BE2C (cell line): ENCODE measurements around the gene SPIRE2.
"Not testable (repeated sequence)": the region's sequence is repeated elsewhere in the genome, so short reads cannot be mapped to it uniquely, and the experiment has no call there.

Source experiments
- DNase-seq: peaks from one replicate; pipeline ENCODE4 v3.0.0-alpha.2; 2020
- H3K27me3 ChIP-seq: fragments of 250-450 bp; sonication (Bioruptor Pico); 2 replicates; pipeline ENCODE4 v1.5.1; 2020; ENCODE audit warnings: mild to moderate bottlenecking
- H3K36me3 ChIP-seq: fragments of 250-450 bp; sonication (Bioruptor Pico); 2 replicates; pipeline ENCODE4 v1.5.1; 2020; ENCODE audit warnings: mild to moderate bottlenecking
- H3K4me1 ChIP-seq: fragments of 250-450 bp; sonication (Bioruptor Pico); 2 replicates; pipeline ENCODE4 v1.5.1; 2020
- H3K4me3 ChIP-seq: 2 replicates; pipeline ENCODE4 v1.5.1; 2011; ENCODE audit warnings: low read depth, low read length
- H3K9me3 ChIP-seq: fragments of 250-450 bp; sonication (Bioruptor Pico); 2 replicates; pipeline ENCODE4 v1.5.1; 2020
- TF ChIP-seq, protein P1 (sequence below): IDR thresholded peaks from 2 replicates; pipeline ENCODE4 v1.5.1; 2012; ENCODE audit warnings: mild to moderate bottlenecking, low read depth, low read length

SPIRE2 gene

DNA sequence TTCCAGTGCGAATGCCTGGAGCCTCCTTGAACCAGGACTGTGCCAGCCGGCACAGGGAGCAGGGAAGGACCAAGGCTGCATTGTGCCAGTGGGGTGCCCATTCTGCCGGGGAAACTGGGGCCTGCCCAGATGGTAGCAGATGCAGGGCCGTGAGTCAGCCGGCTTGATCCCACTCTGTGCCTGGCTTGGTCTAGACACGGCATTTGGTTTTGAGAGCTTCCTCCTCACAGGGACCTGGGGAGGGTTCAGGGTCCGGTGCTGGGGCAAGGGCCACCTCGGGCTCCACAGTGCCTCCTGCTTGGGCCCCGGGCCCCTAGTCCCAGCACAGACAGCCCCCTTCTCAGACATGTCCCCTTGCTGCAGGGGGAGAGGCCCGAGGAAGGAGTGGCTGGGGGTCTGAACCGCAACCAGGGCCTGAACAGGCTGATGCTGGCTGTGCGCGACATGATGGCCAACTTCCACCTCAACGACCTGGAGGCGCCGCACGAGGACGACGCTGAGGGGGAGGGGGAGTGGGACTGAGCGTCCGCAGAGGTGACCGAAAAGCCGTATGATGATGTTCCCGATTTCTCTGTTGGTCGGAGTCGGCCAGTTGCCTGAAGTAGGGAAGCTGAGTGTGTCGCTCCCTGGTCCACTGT is 82.6 kb downstream of the SPIRE2 start:
- no peaks in the 10 kb centered on the region for H3K9me3 ChIP-seq
- H3K36me3 ChIP-seq, result peaks cover 62% of the 10 kb centered on the region
- TF ChIP-seq, protein P1, sequence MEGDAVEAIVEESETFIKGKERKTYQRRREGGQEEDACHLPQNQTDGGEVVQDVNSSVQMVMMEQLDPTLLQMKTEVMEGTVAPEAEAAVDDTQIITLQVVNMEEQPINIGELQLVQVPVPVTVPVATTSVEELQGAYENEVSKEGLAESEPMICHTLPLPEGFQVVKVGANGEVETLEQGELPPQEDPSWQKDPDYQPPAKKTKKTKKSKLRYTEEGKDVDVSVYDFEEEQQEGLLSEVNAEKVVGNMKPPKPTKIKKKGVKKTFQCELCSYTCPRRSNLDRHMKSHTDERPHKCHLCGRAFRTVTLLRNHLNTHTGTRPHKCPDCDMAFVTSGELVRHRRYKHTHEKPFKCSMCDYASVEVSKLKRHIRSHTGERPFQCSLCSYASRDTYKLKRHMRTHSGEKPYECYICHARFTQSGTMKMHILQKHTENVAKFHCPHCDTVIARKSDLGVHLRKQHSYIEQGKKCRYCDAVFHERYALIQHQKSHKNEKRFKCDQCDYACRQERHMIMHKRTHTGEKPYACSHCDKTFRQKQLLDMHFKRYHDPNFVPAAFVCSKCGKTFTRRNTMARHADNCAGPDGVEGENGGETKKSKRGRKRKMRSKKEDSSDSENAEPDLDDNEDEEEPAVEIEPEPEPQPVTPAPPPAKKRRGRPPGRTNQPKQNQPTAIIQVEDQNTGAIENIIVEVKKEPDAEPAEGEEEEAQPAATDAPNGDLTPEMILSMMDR, result no peak
- H3K4me1 ChIP-seq, result peaks cover 17% of the 10 kb centered on the region
- H3K27me3 ChIP-seq, result no peaks in the 10 kb centered on the region
- DNase-seq, result no peak
- no peak overlapping the region for H3K4me3 ChIP-seq

DNA sequence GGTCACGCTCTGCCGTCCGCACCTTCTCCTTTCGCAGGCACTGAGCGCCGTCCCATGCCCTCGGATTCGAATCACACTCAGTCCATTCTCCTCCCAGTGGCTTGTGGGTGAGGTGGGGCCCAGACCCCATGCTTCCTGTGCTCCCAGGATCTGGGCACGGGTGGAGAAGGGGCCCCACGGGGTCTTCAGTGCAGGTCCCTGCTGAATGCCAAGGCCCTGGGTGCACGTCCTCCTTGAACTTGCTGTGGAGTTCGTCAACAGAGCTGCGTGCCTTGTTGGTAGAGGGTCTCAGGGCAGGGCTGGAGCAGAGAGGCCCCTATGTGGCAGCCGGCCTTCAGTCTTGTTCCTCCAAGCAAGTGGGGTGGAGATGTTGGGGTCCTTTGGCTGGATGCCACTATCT is 83.1 kb downstream of the SPIRE2 start:
- Histone ChIP-seq H3K9me3 (no peaks in the 10 kb centered on the region), H3K4me3 (no peak overlapping the region), H3K4me1 (peaks cover 12% of the 10 kb centered on the region), H3K36me3 (peaks cover 62% of the 10 kb centered on the region), H3K27me3 (no peaks in the 10 kb centered on the region)
- TF ChIP-seq, protein P1, result no peak
- DNase-seq, result no peak

DNA sequence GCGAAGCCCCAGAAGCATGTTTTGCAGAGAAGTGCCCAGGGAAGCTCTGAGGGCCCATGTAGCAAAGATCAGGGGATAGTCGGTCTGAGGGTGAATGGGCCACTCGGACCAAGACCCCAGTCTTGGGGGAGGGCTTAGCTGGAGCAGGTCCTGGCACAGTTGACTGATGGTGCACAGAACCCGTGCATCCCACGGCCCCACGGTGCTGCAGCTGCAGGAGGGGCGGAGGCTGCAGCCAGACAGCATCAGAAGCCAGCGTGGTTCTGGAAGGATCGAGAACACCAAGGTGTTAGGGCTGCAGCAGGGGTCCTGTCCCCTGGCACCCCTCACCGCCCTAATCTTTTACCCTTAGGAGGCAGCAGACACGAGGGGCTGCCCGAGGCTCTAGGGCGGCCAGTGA is 83.9 kb downstream of the SPIRE2 start:
- Histone ChIP-seq H3K36me3 (peaks cover 55% of the 10 kb centered on the region), H3K9me3 (no peaks in the 10 kb centered on the region), H3K27me3 (no peaks in the 10 kb centered on the region), H3K4me3 (no peak overlapping the region), H3K4me1 (peaks cover 6% of the 10 kb centered on the region)
- no peak for DNase-seq
- TF ChIP-seq, protein P1, result no peak

DNA sequence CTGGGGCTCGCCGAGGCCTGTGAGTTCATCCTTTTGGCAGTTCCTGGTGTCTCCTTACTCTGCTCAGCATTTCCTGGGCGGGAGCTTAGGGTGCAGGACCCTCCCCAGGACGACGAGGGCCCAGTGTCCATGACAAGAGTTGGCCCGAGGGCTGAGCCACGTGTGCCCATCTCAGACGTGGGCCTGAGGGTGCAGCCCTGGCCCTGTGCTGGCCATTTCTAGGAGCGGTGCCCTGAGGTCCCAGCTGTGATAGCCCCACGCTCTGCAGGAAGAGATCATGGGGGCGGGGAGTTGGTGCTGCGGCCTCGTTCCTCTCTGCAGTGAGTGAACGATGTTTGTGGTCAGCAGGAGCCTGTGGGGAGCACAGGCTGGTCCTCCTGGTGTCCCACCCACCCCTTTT is 84.4 kb downstream of the SPIRE2 start:
- no peaks in the 10 kb centered on the region for H3K9me3 ChIP-seq
- TF ChIP-seq, protein P1, result no peak
- H3K4me1 ChIP-seq, result peaks cover 6% of the 10 kb centered on the region
- H3K27me3 ChIP-seq, result no peaks in the 10 kb centered on the region
- no peak for DNase-seq
- peaks cover 55% of the 10 kb centered on the region for H3K36me3 ChIP-seq
- no peak overlapping the region for H3K4me3 ChIP-seq

DNA sequence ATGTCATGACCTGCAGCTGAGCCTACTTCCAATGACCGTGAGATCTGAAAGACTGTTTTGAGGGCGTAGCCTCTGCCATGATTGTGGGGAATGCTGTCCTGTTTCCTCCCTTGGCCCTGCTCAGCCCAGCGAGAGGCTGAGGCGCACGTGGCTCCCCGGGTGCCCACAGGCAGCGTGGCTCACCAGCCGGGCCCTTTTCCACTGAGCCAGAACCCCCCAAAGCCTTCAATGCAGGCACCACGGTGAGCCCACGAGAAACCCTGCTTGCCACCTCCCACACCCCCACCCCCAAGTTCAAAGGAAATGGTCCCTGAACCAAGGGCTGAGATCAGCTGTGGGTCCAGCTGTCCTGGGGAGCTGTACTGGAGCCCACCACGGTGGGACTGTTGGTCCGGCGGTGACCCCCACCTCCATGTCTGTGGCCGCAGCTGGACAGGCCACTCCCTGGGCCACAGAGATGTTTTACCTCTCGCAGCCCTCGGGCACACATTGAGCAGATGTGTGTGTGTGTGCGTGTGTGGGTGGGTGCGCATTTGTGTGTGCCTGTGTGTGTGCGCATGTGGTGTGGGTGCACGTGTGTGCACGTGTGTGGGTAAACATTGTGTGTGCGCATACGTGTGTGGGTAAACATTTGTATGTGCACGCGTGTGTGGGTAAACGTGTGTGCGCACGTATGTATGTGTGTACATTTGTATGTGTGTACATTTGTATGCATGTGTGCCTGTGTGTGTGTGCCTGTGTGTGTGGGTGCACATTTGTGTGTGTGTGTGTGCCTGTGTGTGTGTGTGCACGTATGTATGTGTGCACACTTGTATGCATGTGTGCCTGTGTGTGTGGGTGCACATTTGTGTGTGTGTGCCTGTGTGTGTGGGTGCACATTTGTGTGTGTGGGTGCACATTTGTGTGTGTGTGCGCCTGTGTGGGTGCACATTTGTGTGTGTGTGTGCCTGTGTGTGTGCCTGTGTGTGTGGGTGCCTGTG is 85.4 kb downstream of the SPIRE2 start:
- Histone ChIP-seq H3K9me3 (no peaks in the 10 kb centered on the region), H3K4me3 (no peak overlapping the region), H3K27me3 (no peaks in the 10 kb centered on the region), H3K4me1 (peaks cover 8% of the 10 kb centered on the region), H3K36me3 (peaks cover 55% of the 10 kb centered on the region)
- DNase-seq, result no peak
- TF ChIP-seq, protein P1, result no peak

DNA sequence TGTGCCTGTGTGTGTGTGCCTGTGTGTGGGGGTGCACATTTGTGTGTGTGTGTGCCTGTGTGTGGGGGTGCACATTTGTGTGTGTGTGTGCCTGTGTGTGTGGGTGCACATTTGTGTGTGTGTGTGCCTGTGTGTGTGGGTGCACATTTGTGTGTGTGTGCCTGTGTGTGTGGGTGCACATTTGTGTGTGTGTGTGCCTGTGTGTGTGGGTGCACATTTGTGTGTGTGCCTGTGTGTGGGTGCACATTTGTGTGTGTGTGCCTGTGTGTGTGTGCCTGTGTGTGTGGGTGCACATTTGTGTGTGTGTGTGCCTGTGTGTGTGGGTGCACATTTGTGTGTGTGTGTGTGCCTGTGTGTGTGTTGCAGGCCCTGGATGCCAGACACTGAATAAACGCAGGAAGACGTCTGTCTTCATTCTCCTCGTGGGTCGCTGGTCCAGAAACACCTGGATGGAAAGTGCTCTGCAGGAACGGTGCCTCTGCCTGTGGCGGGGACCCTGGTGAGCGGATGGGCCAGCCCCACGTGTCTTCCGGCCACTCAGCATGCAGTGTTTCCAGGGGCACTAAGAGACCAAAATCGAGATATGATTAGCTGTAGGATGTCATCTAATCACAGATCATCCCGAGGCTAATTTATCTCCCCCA is 86.5 kb downstream of the SPIRE2 start:
- DNase-seq, result not testable (repeated sequence)
- H3K36me3 ChIP-seq, result peaks cover 47% of the 10 kb centered on the region

More for the DNA sequence above, 86.5 kb downstream of the SPIRE2 start:
- H3K27me3 ChIP-seq, H3K9me3 ChIP-seq, H3K4me3 ChIP-seq: not testable (repeated sequence)
- peaks cover 10% of the 10 kb centered on the region for H3K4me1 ChIP-seq
